Measurements from ENCODE around the gene FGF21.
"Not testable (repeated sequence)": the region's sequence is repeated elsewhere in the genome, so short reads cannot be mapped to it uniquely, and the experiment has no call there.

DNA sequence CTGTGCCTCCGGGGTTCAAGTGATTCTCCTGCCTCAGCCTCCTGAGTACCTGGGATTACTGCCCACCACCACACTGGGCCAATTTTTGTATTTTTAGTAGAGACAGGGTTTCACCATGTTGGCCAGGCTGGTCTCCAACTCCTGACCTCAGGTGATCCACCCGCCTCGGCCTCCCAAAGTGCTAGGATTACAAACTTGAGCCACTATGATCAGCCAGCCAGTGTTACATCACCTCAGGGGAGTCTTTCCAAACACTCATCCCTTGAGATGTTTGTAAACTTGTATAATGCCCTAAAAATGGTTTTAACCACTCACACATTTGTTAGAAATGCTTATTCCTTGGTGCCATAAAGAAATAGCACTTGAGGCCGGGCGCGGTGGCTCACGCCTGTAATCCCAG, 31.1 kb downstream of the FGF21 start:
- TF ChIP-seq, protein P1, sequence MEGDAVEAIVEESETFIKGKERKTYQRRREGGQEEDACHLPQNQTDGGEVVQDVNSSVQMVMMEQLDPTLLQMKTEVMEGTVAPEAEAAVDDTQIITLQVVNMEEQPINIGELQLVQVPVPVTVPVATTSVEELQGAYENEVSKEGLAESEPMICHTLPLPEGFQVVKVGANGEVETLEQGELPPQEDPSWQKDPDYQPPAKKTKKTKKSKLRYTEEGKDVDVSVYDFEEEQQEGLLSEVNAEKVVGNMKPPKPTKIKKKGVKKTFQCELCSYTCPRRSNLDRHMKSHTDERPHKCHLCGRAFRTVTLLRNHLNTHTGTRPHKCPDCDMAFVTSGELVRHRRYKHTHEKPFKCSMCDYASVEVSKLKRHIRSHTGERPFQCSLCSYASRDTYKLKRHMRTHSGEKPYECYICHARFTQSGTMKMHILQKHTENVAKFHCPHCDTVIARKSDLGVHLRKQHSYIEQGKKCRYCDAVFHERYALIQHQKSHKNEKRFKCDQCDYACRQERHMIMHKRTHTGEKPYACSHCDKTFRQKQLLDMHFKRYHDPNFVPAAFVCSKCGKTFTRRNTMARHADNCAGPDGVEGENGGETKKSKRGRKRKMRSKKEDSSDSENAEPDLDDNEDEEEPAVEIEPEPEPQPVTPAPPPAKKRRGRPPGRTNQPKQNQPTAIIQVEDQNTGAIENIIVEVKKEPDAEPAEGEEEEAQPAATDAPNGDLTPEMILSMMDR (conservative IDR thresholded peaks at IDR 0.05; ENCODE audit: low read depth, low read length): not testable (repeated sequence)
- TF ChIP-seq EZH2phosphoT487 (IDR thresholded peaks at IDR 0.05; ENCODE audit: borderline replicate concordance, low read length); EZH2 (IDR thresholded peaks at IDR 0.05; ENCODE audit: low read length, unreplicated experiment): not testable (repeated sequence)

Data from PC-3 (cell line).